HCEC 1CT (cell line): Measurements from ENCODE around the gene HSD17B14.
"Not testable (repeated sequence)": the region's sequence is repeated elsewhere in the genome, so short reads cannot be mapped to it uniquely, and the experiment has no call there.

ENCODE experiments used
- DNase-seq: peaks from one replicate; pipeline ENCODE4 v3.0.0-alpha.2; 2017

HSD17B14 gene

DNA sequence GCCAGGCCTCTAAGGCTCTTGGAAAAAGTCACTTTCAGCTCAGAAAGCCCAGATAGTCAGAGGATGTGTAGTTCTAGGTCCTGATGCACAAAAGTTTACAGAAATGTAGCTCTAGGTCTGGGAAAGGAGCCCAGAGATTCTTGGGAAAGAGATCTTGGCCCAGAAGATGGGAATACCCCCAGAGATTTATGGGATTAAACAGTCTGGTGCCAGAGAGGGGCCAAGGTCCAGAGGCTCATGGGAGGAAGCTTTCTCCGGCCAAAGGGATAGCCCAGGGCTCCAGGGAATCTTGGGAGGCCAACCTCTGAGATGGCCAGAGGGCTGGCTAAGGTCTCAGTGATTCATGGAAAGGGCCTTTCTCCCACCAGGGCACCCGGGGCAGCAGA, 40.6 kb downstream of the HSD17B14 start:
- DNase-seq = no peak

DNA sequence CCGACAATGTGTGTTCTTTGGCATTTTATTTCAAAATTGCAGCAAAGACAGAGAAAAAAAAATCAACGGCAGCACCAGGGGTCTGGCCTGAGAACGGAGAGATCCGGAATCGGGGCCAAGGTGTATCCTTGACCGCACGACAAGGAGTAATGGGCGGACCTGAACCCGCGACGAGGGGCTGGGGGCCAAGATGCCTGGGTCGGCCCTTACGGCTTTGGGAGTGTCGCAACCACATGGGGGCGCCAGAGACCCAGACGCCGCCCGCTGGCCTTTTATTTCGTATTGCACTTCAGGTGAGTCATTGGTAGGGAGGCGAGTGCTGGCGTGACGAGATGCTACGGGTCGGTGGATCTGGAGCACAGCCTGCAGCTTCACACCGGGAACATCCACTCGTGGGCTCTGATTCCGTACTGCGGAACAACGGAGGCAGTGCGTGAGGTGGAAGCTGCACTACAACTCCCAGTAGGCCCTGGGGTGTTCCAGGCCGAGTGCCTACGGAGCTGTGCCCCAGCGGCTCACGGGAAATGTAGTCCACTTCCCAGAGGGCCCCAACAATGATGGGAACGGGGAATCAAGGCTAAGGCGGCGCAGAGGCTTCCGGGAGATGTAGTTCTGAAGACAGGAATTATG, 41.1 kb downstream of the HSD17B14 start:
- peak; percentile 93 for DNase-seq

DNA sequence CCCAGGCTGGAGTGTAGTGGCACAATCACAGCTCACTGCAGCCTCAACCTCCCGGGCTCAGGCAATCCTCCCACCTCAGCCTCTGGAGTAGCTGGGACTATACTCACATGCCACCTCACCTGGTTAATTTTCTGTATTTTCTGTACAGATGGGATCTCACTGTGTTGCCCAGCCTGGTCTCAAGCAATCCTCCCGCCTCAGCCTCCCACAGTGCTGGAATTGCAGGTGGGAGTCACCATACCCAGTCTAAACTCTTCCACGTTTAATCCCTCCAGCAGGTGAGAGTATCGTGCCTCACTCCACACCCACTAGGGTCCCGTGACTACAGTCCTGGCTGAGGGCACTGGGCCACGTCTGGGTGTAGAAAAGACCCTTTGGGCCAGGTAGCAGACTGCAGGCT, 42.0 kb downstream of the HSD17B14 start:
- DNase-seq = no peak

DNA sequence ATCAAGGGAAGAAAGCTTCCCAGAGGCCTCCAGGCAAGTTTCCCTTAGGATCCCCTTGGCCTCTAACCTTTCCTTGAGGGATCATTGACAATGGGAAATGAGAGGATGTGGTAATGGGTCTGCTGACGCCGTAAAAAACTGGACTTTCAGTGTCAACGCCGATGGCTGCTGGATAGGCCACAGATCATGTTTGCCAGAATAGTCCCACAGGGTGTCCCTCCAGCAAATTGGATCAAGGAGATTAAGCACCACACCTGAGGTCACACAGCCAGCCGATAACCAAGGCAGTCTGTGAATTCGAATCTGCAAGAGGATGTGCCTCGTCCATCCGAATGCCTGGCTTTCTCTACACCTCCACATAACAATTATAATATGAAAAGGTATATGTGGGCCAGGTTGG, 43.0 kb downstream of the HSD17B14 start:
- DNase-seq = no peak

DNA sequence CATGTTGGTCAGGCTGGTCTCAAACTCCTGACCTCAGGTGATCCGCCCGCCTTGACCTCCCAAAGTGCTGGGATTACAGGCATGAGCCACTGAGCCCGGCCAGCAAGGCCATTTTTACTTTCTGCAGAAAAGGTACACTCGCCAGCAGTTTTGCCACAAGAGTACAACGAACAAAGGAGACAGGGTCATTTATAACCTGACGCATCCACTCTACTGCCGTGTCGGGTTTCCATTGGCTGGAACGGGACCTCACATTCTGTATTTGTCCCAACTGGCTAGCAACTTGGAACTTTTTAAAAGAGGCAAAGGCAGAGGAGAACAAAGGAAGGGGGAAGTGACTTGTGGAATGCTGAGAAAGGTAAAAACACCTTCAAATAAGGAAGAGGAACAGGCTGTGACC, 49.0 kb downstream of the HSD17B14 start:
- not testable (repeated sequence) for DNase-seq

DNA sequence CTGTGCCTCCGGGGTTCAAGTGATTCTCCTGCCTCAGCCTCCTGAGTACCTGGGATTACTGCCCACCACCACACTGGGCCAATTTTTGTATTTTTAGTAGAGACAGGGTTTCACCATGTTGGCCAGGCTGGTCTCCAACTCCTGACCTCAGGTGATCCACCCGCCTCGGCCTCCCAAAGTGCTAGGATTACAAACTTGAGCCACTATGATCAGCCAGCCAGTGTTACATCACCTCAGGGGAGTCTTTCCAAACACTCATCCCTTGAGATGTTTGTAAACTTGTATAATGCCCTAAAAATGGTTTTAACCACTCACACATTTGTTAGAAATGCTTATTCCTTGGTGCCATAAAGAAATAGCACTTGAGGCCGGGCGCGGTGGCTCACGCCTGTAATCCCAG, 49.9 kb downstream of the HSD17B14 start:
- DNase-seq = not testable (repeated sequence)

DNA sequence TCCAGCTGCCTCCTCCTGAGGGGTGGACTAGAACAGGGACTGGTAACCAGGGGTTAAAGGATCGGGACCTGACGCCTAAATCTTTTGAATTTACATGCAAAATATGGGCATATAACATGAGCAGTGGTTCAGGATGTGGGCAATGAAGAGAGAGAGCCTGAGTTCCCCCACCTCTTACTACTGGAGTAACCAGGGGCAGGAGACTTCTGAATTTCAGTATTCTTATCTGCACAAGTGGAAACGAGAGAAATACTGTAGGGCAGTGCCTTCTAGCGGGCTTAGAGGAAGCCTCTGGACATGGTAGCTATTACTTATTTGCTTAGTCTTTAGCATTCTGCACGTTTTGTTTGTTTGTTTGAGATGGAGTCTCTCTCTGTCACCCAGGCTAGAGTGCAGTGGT, 51.8 kb downstream of the HSD17B14 start:
- DNase-seq = no peak

DNA sequence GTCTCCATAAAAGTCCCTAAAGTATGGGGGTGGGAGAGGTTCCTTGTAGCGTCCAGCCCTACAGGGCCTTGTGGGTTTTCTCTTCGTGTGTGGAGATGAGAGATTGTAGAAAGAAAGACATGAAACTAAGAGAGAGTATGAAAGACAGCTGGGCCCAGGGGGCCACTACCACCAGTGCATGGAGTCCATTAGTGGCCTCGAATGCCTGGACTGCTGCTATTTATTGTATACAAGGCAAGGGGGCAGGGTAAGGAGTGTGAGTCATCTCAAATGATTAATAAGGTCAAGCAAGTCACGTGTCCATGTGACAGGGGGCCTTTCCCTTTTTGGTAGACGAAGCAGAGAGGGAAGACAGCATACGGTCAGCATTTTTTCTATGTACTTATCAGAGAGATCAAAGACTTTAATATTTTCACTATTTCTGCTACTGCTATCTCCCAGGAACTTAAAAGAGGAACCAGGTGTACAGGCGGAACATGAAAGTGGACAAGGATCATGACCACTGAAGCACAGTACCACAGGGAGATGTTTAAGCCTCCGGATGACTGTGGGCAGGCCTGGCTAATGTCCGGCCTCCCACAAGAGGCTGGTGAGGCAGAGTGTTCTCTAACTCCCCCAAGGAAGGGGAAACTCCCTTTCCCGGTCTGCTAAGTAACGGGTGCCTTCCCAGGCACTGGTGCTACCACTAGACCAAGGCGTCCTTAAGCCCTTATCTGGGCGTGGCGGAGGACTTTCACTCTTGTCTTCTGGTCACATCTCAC, 55.5 kb downstream of the HSD17B14 start:
- peak; percentile 56 for DNase-seq

DNA sequence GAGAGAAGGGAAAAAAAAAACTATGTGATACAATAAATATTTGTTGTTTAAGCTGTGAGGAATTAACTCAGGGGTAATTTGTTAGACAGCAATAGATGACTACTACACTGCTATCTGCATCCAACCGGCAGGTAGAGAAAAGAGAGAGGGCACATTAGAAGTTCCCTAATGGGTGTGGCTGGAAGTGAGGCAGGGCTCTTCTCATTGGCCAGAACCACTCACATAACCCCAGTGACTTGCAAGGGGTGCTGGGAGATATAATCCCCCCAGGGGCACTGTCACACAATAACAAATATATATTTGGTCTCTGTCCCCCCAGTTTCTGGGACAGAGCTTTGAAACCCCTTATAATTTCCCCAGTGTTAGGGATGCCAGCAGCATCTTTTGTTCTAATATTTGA, 56.7 kb downstream of the HSD17B14 start:
- no peak for DNase-seq

DNA sequence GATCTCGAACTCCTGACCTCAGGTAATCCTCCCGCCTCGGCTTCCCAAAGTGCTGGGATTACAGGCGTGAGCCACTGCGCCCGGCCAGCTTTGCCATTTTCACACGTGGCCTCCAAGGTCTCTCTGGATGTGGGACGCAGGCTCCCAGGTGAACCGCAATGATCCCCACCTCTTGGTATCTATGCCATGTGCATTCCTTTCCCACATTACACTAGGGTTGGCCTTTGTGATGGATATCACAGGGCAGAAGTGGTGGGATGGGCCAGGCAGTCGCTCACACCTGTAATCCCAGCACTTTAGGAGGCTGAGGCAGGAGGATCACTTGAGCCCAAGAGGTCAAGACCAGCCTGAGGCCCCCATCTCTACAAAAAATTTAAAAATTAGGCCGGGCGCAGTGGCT, 58.6 kb downstream of the HSD17B14 start:
- no peak for DNase-seq

DNA sequence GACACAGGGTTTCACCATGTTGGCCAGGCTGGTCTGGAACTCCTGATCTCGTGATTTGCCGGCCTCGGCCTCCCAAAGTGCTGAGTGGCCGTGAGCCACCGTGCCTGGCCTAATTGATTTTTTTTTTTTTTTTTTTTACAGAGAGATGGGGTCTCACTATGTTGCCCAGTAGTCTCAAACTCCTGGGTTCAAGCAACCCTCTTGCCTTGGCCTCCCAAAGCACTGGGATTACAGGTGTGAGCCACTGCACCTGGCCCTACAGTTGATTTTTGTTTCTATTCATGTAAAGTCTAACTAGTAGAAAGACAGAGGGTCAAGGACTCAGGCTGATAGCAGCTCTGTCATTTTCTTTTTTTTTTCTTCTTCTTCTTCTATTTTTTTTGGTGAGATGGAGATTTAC, 59.2 kb downstream of the HSD17B14 start:
- no peak for DNase-seq

DNA sequence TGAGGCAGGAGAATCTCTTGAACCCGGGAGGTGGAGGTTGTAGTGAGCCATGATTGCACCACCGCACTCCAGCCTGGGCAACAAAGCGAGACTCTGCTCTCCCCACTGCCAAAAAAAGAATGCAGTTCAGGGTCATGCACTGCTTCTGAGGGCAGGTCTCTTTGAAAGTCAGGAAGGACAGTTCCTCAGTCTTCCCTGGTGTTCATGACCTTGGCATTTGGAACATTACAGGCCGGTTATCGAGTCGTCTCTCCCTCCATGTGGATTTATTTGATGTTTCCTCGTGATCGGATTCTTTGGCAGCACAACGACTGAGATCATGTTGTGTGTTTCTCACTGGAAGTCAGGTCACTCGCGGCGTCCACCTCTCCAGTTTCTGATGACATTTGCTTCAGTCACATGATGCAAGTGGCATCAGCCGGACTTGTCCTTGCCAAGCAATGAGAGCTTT, 63.8 kb downstream of the HSD17B14 start:
- DNase-seq = no peak

DNA sequence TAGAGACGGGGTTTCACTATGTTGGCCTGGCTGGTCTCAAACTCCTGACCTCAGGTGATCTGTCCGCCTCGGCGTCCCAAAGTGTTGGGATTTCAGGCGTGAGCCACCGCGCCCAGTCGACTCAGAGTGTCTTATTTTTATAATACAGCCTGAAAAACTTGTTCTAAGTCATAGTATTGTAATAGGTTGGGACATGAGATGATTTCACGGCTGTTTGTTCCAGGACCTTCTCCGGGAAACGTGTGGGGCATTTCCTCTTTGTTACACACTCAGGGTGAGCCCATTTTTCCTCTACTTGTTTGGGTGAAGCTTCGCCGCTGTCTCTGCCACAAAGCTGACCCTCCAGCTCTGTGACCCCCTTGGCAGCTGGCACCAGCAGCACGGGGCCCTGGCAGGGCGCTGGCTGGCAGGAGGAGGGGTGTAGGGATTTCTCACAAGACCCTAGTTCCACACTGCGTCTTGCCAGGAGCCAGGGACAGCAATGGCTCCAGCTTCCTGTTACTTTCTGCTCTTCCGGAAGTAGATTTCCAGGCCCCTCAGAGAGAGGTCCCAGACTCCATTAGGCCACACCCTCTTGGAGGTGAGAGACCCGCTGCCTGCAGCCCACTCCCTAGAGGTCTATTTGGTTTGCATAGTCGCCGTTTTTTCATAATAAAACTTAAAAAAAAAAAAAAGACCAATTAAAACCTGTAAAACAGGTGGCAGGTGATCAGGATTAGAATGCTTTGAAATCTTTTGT, 65.4 kb downstream of the HSD17B14 start:
- DNase-seq = no peak

DNA sequence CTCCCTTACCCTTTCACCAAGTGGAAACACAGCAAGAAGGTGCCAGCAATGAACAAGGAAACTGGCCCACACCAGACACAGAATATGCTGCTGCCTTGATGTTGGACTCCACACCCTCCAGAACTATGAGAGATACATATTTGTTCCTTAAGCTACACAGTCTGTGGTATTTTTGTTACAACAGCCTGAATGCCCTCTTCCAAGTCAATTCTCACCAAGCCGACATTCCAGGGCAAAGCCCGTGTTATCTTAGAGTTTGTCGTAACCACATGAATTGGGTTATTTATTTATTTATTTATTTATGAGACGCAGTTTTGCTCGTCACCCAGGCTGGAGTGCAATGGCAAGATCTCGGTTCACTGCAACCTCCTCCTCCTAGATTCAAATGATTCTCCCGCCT, 66.0 kb downstream of the HSD17B14 start:
- DNase-seq = peak; percentile 81

DNA sequence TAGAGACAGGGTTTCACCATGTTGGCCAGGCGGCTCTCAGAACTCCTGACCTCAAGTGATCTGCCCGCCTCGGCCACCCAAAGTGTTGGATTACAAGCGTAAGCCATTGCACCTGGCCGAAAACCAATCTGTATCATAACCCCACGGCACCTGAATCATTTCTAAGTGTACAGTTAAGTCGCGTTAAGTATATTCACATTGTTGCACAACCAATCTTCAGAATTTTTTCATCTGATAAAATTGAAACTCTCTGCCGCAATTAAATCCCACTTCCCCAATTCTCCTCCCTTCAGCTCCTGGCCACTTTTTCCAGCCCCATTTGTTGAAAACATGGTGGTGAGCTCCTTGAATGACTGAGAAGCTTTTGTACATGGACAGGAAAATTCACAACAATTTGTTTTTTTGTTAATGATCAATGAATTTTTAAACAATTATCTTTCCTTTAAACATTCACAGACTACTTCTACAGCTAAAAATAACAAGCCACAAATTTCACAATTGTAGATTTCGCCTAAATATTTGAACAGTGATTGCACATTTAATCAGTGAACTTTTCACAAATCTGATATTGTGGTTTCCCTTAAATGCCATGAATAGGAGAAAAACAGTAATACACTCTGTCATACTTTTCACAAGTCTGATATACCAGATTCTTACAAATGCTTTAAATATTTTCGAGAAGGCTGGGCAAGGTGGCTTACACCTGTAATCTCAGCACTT, 67.1 kb downstream of the HSD17B14 start:
- DNase-seq = no peak

DNA sequence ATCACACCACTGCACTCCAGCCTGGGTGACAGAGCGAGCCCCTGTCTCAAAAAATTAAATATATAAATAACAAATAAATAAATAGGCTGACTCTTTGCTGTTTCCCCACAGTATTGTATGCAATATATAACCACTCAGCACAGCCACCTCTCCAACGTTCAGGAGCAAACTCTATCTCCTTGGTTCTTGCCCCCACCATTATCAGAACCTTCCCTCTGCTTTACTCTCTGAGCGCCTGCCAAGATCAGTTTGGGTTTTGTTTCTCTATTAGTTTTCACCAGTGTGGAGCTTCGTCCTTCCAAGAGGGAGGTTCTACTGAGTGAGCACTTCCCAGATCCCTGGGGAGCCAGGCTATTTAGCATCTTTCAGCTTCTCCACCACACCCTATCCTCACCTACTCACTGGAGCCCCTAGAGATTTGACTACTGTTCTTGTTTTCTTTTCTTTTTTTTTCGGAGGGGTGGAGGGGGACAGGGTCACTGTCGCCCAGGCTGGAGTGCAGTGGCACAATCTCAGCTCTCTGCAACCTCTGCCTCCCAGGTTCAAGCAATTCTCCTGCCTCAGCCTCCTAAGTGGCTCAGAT, 68.0 kb downstream of the HSD17B14 start:
- DNase-seq = not testable (repeated sequence)

DNA sequence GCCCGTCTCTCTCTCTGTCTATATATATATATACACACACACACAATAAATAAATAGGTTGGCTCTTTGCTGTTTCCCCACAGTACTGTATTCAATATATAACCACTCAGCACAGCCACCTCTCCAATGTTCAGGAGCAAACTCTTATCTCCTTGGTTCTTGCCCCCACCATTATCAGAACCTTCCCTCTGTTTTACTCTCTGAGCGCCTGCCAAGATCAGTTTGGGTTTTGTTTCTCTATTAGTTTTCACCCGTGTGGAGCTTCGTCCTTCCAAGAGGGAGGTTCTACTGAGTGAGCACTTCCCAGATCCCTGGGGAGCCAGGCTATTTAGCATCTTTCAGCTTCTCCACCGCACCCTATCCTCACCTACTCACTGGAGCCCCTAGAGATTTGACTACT, 70.5 kb downstream of the HSD17B14 start:
- not testable (repeated sequence) for DNase-seq
